Activated naive CD4-positive, alpha-beta T cell treated with Interleukin-2 at 50 U/mL for 16 hours (primary cell): ENCODE results near the gene HIGD1B.

Experiments
- DNase-seq: peaks from one replicate; pipeline ENCODE4 v3.0.0-alpha.2; 2020

The HIGD1B gene

DNA sequence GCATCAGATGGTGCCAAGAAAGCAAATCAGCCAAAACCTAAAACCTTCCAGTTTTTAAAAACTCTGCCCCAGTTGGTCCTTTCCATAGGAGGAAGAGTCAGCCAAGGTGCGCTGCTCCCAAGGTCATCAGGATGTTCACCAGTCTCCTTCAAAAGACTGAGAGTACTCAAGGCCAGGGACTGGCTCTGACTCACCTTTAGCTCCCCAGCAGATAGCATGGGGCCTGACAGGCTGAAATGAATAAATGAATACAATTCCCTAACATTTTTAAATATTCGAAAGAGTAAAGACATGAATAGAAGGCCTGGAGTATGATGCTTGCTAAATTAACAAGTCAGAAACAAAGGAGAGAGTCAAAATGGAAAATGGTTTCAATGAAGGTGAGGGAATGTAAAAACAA is 32.4 kb downstream of the HIGD1B start:
- no peak for DNase-seq

DNA sequence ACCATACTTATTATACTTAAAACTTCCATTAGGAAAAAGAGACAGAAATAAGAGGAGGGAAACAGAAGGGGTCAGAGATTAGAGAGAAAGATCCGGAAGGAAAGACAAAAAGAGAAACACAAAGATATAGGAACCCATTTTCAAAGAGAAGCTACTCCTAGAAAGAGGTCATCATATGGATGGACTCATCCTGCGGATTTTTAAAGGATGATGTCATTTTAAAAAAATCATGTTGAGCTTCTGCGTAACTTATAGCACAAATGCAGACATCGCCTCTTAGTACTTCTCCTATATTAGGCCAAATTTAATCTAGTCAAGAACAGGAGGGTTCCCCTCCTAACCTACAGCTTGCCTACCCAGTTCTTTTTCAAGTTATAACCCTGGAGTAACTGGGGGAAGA is 33.5 kb downstream of the HIGD1B start:
- DNase-seq: no peak

DNA sequence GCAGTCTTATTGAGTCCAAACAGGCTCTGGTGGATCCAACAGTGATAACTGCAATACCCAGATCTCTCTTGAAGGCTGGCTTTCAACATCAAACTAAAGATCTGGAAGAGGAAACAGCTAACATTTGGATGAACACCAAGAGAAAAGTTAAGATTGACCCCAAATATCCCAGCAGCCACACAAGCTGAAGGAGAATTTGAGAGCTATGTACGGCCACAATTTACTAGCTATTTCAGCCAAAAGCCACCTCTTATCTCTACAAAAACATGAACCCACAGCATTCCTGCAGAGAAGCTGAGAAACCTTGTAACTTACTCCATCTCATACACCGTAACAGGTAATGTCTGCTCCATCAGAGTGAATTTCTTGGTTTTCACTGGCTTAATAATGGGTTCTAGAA is 37.3 kb downstream of the HIGD1B start:
- DNase-seq: no peak

DNA sequence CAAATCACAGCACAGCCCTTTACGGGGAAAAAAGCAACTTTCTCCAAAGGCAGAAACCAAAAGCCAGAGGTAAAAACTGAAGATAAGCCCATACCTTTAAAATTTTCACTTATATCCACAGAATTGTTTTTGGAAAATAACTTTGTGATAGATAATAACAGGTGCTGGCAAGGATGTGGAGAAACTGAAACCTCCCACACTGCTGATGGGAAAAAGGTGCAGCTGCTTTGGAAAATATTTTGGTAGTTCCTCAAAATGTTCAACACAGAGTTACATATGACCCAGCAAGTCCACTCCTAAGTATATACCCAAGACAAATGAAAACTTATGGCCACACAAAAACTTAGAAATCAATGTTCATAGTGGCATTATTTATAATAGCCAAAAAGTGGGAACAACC is 39.3 kb downstream of the HIGD1B start:
- DNase-seq: no peak

DNA sequence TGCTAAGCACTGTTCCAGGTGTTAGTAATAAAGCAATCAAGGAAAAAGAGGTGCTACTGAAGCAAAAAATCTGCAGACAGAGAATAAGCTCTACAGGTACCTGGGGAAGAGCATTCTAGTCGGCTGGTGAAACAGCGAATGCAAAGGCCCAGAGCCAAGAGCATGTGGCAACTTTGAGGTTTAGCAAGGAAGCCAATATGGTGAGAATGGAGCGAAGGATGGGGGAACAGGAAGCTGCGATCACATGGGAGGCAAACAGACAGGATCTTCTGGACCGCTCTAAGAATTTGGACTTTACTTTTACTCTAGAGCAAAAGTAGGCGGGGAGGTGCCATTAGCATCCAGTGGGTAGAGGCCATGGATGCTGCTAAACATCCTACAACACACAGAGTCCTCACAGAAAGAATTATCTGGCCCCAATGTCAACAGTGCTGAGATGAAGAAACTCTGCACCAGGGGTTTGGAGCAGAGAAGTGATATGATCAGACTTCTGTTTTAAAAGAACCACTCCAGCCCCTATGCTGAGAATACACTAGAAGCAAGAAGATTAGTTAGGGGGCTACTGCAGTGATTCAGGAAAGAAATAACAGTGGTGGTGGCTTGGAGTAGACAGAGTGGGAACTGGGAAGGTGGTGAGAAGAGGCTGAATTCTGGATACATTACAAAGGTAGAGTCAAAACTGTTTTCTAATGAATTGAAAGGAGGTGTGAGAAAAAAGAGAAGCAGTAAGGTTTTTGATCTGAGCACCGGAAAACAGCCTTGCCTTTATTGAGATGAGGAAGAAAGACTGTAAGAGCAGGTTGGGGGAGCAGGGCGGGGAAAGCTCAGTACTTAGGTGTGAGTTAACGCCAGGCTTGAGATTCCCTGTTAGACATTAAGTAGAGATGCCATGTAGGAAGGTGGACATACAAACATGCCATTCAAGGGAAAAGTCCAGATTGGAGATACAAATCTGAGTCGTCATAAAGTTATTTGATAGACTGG is 40.6 kb downstream of the HIGD1B start:
- no peak for DNase-seq

DNA sequence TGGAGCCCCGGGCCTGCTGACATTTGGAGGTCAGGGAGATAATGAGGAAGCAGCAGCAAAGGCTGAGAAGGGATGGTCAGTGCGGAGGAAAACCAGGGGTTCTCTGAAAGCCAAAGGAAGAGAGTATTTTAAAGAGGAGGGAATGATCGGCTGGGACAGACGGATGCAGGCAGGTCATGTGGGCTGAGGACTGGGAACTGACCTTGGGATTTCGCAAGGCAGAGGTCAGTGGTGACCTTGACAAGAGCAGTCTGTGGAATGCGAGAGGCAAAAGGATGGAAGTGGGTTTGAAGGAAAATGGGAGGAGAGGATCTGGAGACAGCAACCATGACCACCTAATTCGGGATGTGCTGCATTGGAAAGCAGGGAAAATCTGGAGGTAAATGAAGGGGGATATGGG is 41.3 kb downstream of the HIGD1B start:
- DNase-seq: no peak

DNA sequence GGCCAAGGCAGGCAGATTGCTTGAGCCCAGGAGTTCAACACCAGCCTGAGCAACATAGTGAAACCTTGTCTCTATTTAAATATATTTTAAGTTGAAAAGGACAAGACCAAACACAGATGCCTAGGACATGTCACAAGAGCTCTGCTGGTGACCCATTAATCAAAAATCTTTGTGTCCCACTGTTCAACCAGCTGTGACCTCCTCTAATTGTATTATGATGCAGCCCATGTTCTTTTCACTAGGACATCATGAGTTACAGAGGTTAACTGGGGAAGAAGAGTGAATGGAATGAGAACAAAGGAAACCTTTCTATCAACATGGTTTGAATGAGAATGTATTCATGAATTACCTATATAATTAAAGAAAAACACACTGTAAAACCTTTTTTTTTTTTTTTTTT is 44.6 kb downstream of the HIGD1B start:
- DNase-seq: no peak

DNA sequence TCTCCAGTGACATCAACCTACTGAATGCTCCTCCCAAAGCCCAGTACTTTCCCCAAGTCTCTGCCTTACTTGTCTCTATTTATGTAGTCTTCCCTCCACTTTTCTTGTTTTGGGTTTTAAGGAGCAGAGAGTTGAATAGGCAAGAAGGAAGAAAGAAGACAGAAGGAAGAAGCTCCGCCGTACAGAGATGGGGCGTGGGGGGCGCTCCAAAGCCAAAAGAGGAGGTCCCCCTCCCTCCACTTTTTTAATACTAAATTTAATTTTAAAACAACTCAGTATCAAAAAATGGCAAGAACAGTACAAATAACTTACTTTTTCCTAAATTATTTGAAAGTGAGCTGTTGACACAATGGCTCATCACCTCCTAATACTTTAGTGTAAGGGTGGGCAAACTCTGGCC is 47.0 kb downstream of the HIGD1B start:
- DNase-seq: no peak

DNA sequence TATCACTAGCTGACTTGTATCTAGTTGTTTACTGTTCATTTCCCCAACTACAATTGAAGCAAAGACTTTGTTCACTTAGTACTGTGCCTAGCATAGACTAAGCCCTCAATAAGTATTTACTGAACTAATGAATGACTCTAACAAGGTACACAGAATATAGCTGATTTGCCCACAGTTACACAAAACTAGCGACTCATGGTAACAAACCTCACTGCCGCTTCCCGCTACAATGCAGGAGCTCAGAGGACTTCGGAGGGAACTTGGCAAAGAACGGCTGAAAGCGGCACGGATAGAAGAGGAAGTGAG is 51.0 kb downstream of the HIGD1B start:
- no peak for DNase-seq

DNA sequence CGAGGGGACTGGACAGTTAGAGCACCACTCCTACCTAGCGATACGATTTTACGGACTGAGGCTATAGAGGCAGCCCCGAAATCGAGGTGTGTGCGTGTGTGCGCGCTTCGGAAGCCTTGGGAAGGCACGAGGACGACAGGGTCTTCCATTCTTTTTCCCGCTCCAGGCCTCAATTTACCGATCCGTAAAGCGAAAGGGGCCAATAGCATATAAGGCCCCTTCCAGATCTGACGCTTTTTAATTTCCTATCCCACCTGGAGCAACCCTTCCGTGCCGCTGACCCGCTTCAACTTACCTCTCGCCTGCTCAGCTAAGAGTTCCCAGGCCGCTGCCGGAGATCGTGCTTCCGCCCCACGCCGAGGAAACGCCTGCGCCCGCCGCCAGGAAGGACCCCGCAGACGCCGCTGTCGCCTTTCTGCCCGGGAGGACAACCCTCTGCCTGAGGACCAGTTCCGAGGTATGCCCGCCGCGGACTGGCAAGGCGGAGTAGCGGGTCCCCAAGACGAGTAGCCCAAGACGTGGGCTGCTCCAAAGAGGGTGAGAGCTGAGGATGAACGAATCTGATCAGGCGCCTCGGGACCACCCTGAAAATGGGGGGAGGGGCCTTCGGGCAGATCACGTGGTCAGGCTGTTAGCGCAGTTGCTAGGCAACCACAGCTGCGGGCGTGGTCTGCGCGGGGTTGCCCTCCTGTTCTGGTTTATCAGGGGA is 51.5 kb downstream of the HIGD1B start, which contains the start of gene EFTUD2:
TSS of gene EFTUD2 (minus strand) at position 372 of the 709 bp plus-strand sequence. CDS start 4,924 bp downstream, outside the sequence.
- DNase-seq: peak; percentile 93
